HUES64 (cell line): ENCODE data around the gene CPEB4.

ENCODE experiments used
- H3K27ac ChIP-seq: 2 replicates; pipeline ENCODE4 v1.7.0; 2013; ENCODE audit warnings: low read depth, low read length, inconsistent platforms
- H3K27me3 ChIP-seq: 2 replicates; pipeline ENCODE4 v1.6.1; 2013; ENCODE audit warnings: mild to moderate bottlenecking, low read length; ENCODE audit not compliant: insufficient read depth
- H3K36me3 ChIP-seq: 2 replicates; pipeline ENCODE4 v1.6.1; 2013; ENCODE audit warnings: mild to moderate bottlenecking, low read length; ENCODE audit not compliant: insufficient read depth
- H3K4me1 ChIP-seq: 2 replicates; pipeline ENCODE4 v1.6.1; 2013; ENCODE audit warnings: mild to moderate bottlenecking, low read length, moderate library complexity; ENCODE audit not compliant: insufficient read depth
- H3K4me3 ChIP-seq: 2 replicates; pipeline ENCODE4 v1.5.1; 2013; ENCODE audit warnings: mild to moderate bottlenecking, low read length, moderate library complexity
- H3K9ac ChIP-seq: 2 replicates; pipeline ENCODE4 v1.6.1; 2013; ENCODE audit warnings: mild to moderate bottlenecking, low read depth, low read length
- H3K9me3 ChIP-seq: 2 replicates; pipeline ENCODE4 v1.6.1; 2013; ENCODE audit warnings: low read depth, low read length; ENCODE audit not compliant: insufficient read depth
- WGBS: fragments of 150-250, 120-280 bp; methylation state at CpG from one replicate; pipeline ENCODE4 v1.1.7; 2013; ENCODE audit warnings: missing lambda C conversion rate; 5-methylcytosine and 5-hydroxymethylcytosine counted together

The CPEB4 gene

GRCh38 chr5:173920024-173920753 lies 32.0 kb downstream of the CPEB4 start:
- no peak overlapping the region for H3K27ac ChIP-seq

GRCh38 chr5:173920866-173921555 lies 32.9 kb downstream of the CPEB4 start:
- Histone ChIP-seq H3K4me3 (no peak overlapping the region), H3K9ac (no peak overlapping the region), H3K9me3 (no peaks in the 10 kb centered on the region), H3K36me3 (no peaks in the 10 kb centered on the region), H3K27me3 (no peaks in the 10 kb centered on the region), H3K27ac (no peak overlapping the region), H3K4me1 (peaks cover 67% of the 10 kb centered on the region)
- WGBS: 94% methylated on average over 3 of the region's 3 CpGs

More at GRCh38 chr5:173920024-173920753, 32.0 kb downstream of the CPEB4 start:
- no peaks in the 10 kb centered on the region for H3K27me3 ChIP-seq
- H3K4me3 ChIP-seq: 0 out of 2 replicates have a peak overlapping the region, but pooled peaks have one; percentile 70
- no peaks in the 10 kb centered on the region for H3K9me3 ChIP-seq
- no peak overlapping the region for H3K9ac ChIP-seq
- 96% methylated on average over 3 of the region's 3 CpGs for WGBS
- H3K36me3 ChIP-seq: no peaks in the 10 kb centered on the region
- peaks cover 69% of the 10 kb centered on the region for H3K4me1 ChIP-seq

GRCh38 chr5:173922527-173922926 lies 34.4 kb downstream of the CPEB4 start:
- Histone ChIP-seq H3K27ac (no peak overlapping the region), H3K9ac (no peak overlapping the region), H3K4me3 (no peak overlapping the region), H3K27me3 (no peaks in the 10 kb centered on the region), H3K36me3 (no peaks in the 10 kb centered on the region), H3K4me1 (peaks cover 58% of the 10 kb centered on the region), H3K9me3 (no peaks in the 10 kb centered on the region)
- WGBS: 100% methylated on average over 2 of the region's 2 CpGs

GRCh38 chr5:173923218-173924095 lies 35.3 kb downstream of the CPEB4 start:
- no peaks in the 10 kb centered on the region for H3K9me3 ChIP-seq
- H3K27me3 ChIP-seq: no peaks in the 10 kb centered on the region
- 93% methylated on average over 3 of the region's 3 CpGs for WGBS
- no peaks in the 10 kb centered on the region for H3K36me3 ChIP-seq
- peaks cover 58% of the 10 kb centered on the region for H3K4me1 ChIP-seq
- H3K9ac ChIP-seq: no peak overlapping the region
- H3K27ac ChIP-seq: no peak overlapping the region
- no peak overlapping the region for H3K4me3 ChIP-seq

- Histone ChIP-seq H3K4me3 (no peak overlapping the region), H3K9ac (no peak overlapping the region), H3K27me3 (no peaks in the 10 kb centered on the region), H3K4me1 (peaks cover 43% of the 10 kb centered on the region), H3K36me3 (no peaks in the 10 kb centered on the region), H3K27ac (no peak overlapping the region), H3K9me3 (no peaks in the 10 kb centered on the region)
Observed at GRCh38 chr5:173924899-173925298, 36.8 kb downstream of the CPEB4 start.

GRCh38 chr5:173925449-173926071 lies 37.4 kb downstream of the CPEB4 start:
- WGBS: 51% methylated on average over 3 of the region's 3 CpGs
- Histone ChIP-seq H3K36me3 (no peaks in the 10 kb centered on the region), H3K9me3 (no peaks in the 10 kb centered on the region), H3K4me3 (no peak overlapping the region), H3K4me1 (peaks cover 36% of the 10 kb centered on the region), H3K27ac (no peak overlapping the region), H3K9ac (no peak overlapping the region), H3K27me3 (no peaks in the 10 kb centered on the region)

GRCh38 chr5:173926359-173926758 lies 38.2 kb downstream of the CPEB4 start:
- H3K4me1 ChIP-seq: peaks cover 32% of the 10 kb centered on the region
- no peak overlapping the region for H3K4me3 ChIP-seq
- WGBS: 93% methylated on average over 2 of the region's 2 CpGs
- no peaks in the 10 kb centered on the region for H3K36me3 ChIP-seq
- no peaks in the 10 kb centered on the region for H3K9me3 ChIP-seq
- H3K27me3 ChIP-seq: no peaks in the 10 kb centered on the region
- no peak overlapping the region for H3K9ac ChIP-seq
- no peak overlapping the region for H3K27ac ChIP-seq

GRCh38 chr5:173928871-173929574 lies 40.9 kb downstream of the CPEB4 start:
- H3K9me3 ChIP-seq: no peaks in the 10 kb centered on the region
- WGBS: 89% methylated on average over 3 of the region's 4 CpGs
- H3K9ac ChIP-seq: no peak overlapping the region
- peaks cover 28% of the 10 kb centered on the region for H3K4me1 ChIP-seq
- H3K36me3 ChIP-seq: no peaks in the 10 kb centered on the region
- H3K27me3 ChIP-seq: no peaks in the 10 kb centered on the region
- no peak overlapping the region for H3K4me3 ChIP-seq
- H3K27ac ChIP-seq: no peak overlapping the region

- H3K27ac ChIP-seq: no peak overlapping the region
- H3K9me3 ChIP-seq: no peaks in the 10 kb centered on the region
- H3K36me3 ChIP-seq: no peaks in the 10 kb centered on the region
- WGBS: 90% methylated on average over 2 of the region's 2 CpGs
- no peak overlapping the region for H3K9ac ChIP-seq
- no peaks in the 10 kb centered on the region for H3K27me3 ChIP-seq
- H3K4me3 ChIP-seq: no peak overlapping the region
- H3K4me1 ChIP-seq: peaks cover 18% of the 10 kb centered on the region
Observed at GRCh38 chr5:173932695-173933139, 44.6 kb downstream of the CPEB4 start.

GRCh38 chr5:173933901-173934300 lies 45.8 kb downstream of the CPEB4 start:
- 68% methylated on average over 2 of the region's 2 CpGs for WGBS
- peaks cover 18% of the 10 kb centered on the region for H3K4me1 ChIP-seq
- no peak overlapping the region for H3K4me3 ChIP-seq
- H3K27ac ChIP-seq: no peak overlapping the region
- no peak overlapping the region for H3K9ac ChIP-seq
- H3K36me3 ChIP-seq: no peaks in the 10 kb centered on the region
- H3K9me3 ChIP-seq: no peaks in the 10 kb centered on the region
- no peaks in the 10 kb centered on the region for H3K27me3 ChIP-seq
